ENCODE data around the gene ZNF778.

The ZNF778 gene

DNA sequence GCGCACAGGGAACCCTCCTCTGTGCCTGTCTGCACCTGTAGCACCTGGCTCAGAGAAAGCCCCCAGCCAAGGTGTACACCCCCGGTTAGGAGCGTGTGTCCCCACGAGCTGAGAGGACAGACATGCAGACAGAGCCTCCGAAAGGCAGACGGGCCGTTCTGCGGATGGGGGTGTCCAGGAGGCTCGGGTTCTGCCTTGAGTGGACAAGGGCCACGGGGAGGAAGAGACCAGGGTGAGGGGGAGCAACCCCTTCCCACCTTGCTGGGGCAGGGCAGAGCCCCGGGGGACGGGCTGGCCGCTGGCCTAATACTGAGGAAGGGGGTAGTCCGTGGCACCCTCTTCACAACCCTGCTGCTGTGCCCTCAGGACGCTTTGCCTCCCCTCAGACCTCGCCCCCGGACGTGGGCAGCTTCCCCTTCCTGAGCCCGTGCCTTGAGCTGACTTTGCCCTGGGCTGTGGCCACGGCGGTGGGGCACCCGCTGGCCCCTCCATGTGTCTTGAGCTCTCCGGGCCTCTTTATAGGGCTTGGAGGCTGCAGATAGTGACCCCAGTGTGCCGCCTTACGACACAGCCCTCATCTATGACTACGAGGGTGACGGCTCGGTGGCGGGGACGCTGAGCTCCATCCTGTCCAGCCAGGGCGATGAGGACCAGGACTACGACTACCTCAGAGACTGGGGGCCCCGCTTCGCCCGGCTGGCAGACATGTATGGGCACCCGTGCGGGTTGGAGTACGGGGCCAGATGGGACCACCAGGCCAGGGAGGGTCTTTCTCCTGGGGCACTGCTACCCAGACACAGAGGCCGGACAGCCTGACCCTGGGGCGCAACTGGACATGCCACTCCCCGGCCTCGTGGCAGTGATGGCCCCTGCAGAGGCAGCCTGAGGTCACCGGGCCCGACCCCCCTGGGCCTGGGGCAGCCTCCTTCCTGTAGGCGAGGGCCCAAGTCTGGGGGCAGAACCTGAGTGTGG, 22.9 kb upstream of the ZNF778 start:
- DNase-seq: no peak

GRCh38 chr16:89195521-89196171, 21.9 kb upstream of the ZNF778 start:
- DNase-seq: no peak

GRCh38 chr16:89197033-89197632, 20.4 kb upstream of the ZNF778 start:
- DNase-seq: no peak

DNA sequence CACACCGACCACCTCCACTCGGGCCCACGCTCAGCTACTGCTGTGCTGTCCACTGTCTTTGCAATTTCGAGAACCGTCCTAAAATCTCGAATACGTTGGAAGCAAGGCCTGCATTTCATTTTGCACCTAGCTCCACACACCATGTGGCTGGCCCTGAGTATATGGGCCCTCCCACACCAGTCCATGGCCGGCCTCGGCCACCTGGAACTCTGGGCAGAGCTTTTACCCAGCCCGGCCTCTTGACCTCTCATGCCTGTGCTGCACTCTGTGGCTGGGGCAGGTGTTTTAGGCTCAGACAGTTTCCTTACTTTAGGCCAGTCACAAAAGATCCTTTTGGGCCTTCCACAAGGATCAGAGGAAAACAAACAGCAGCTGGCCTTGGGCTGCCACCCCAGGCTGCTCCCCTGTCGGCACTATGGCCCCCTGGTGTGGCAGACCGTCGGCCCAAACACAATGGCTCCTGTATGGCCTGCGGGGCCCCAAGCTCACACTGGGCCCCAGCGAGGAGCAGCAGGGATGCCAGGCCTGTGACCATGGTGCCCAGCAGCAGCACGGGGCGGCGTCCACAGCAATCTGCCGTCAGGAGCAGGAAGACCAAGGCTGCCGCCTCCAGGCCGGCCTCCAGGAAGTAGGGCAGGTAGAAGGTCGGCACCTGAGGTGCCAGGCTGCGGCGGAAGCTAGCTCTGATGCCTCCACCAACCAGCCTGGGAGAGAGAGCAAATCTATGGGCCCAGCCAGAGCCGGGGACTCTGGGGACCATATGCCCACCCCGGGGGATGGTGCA, 19.7 kb upstream of the ZNF778 start:
- DNase-seq: no peak

GRCh38 chr16:89198417-89199240, 18.9 kb upstream of the ZNF778 start:
- DNase-seq: no peak

DNA sequence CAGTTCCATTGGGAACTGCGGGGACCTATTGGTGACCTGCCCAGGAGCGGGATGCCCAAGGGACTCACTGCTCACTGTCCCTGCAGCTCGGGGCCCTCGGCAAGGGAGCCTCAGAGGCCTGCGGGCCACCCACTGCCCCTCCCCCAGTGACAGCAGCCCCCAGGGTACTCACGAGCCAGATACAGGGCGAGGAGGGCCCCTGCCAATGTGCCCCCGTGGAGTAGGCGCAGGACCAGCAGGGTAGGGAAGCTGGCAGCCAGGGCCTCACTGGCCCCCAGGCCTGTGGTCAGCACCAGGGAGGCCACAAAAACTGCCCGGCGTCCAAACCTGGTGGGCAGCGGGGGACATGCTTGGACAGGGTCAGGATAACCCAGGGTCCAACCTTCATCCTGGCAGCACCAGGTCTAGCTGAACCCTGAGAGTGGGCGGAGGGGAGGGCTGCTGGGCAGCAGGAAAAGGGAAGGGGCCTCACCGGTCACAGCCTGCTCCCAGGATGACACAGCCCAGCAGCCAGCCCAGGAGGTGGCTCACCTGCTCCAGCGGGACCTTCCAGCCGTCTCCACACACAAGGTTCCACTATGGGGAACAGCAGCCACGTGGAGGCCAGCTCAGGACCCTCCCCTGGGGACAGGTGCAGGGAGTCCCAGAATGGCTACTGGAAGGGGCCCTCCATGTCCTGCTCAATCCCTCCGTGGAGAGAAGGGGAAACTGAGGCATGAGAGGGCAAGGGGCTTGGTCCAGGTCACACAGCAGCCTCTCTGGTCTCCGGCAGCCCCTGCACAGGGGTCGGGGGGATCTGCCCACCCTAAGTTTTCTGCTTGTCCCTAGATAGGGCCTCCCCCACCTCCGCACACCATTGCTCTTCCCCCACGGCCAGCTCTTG, 18.0 kb upstream of the ZNF778 start:
- DNase-seq: no peak

GRCh38 chr16:89200124-89200849, 17.2 kb upstream of the ZNF778 start, which contains the start of gene SLC22A31:
SLC22A31 (minus strand) TSS chr16:89200537; CDS start chr16:89200501, 36 bp downstream.
- no peak for DNase-seq

DNA sequence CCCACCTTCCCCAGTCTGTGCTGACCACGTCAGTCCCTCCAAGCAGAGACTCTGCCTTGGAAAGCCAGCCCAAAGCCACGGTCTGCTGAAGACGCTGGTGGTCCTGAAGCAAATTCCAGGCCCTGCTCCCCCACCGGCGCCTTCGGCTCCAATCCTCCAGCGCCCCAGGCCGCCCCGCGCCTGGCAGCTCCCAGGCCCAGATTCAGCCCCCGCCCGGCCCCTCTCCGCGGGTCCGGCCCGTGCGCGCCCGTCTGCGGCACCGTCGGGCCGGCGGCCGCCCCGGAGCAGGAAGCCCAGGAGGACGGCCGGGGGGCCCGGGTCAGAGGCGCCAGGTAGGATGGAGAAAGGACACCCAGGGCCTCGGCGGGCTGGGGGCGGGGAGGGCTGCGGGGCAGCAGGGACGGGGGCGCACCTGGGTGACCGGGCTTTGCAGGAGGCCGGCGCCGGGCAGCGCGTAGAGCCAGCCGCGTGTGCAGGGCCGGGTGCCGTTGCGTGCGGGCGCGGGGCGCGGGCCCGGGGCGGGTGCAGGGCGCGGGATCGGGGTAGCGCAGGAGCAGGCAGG, 16.6 kb upstream of the ZNF778 start:
- DNase-seq: no peak

GRCh38 chr16:89201439-89202377, 15.8 kb upstream of the ZNF778 start:
- peak in 1 of 2 experiments; percentile 46 for DNase-seq

DNA sequence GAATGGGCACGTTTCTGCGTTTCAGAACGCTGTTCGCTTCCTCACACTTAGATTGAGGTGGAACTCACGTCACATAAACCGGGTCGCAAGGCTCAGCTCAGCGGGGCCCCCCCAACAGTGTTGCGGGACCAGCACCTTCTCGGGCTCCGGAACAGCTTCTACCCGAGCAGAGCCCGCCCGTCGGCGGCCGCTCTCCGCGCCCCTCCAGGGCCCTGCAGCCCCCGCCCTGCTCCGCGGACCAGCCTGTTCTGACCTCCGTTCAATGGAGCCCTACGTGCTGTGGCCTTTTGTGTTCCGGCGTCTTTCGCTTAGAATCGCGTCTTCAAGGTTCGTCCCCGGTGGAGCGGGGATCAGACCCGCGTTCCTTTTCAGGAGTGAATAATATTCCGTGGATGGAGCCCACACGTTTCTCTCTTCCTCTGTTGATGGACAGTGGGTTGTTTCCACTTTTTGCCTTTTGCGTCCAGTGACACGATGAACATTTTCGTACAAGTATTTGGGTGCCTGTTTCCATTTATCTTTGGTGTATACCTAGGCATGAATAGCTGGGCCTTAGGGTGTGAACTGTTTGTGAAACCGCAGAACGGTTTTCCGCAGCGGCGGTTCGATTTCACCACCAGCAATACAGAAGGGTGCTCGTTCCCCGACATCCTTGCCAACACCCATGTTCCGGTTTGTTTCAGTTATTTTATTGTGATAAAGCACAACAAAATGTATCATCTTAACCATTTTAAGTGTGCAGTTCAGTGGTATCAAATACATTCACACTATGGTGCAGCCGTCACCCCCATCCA, 14.9 kb upstream of the ZNF778 start:
- no peak for DNase-seq

- no peak for DNase-seq
Observed at GRCh38 chr16:89207993-89208392, 9.5 kb upstream of the ZNF778 start.

GRCh38 chr16:89209522-89210044, 7.9 kb upstream of the ZNF778 start:
- DNase-seq: no peak

- DNase-seq: no peak
Observed at GRCh38 chr16:89210165-89210903, 7.2 kb upstream of the ZNF778 start.

DNA sequence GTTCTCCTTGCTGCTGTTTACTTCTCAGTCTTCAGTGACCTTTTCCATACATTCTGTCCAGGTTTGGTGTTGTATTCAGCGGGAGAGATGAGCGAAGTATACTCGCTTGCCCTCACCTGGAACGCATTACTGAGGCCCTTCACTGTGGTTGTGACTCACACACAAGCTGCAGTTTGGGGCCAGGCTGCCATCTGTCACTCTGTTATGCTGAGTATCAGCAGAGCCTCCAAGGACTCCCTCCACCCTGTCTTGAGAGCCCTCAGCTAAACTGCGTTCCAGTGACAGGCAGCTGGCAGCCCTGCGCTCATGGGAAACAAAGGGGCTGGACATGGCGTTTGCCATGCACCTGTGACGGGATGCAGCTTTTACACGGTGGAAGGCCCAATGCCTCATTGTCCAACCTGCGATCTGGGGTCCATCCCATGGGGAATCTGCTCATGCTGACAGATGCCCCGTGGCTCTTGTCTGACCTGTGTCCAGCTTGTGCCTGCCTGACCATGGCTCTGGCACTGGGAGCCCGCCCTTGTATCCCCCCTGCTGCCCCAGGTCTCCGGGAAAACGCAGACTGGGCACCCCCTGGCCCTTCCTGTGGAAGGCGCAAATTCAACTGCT, 6.5 kb upstream of the ZNF778 start:
- peak in 1 of 2 experiments; percentile 53 for DNase-seq

- peak in 1 of 2 experiments; percentile 65 for DNase-seq
Observed at GRCh38 chr16:89216315-89217137, 977 bp upstream of the ZNF778 start.

- no peak for DNase-seq
Observed at GRCh38 chr16:89217138-89217387, 440 bp upstream of the ZNF778 start.
